Head of caudate nucleus (tissue), 42 donors: ENCODE results near the gene SLC35F3.
"Not testable (repeated sequence)": the region's sequence is repeated elsewhere in the genome, so short reads cannot be mapped to it uniquely, and the experiment has no call there.

Experiments
- DNase-seq, 42 donors: peaks; one replicate each; pipeline versions ENCODE4 v3.0.0 to v3.0.0-alpha.2; 2020 to 2021; ENCODE audit warnings: mixed read lengths in 7 of 42
- intact Hi-C: fragments of 100-400 bp; cut with DNase I; formaldehyde crosslinking; loops from one replicate; pipeline ENCODE4 v1.15.0; 2022

The SLC35F3 gene

GRCh38 chr1:234154320-234155251 lies 250.1 kb downstream of the SLC35F3 start:
- intact Hi-C loops = no loop called here
- DNase-seq = peak in 10 of 42 donors; percentile 17 to 68 (median 30)

GRCh38 chr1:234162661-234163060 lies 258.2 kb downstream of the SLC35F3 start:
- intact Hi-C loops = no loop called here
- DNase-seq = no peak

DNA sequence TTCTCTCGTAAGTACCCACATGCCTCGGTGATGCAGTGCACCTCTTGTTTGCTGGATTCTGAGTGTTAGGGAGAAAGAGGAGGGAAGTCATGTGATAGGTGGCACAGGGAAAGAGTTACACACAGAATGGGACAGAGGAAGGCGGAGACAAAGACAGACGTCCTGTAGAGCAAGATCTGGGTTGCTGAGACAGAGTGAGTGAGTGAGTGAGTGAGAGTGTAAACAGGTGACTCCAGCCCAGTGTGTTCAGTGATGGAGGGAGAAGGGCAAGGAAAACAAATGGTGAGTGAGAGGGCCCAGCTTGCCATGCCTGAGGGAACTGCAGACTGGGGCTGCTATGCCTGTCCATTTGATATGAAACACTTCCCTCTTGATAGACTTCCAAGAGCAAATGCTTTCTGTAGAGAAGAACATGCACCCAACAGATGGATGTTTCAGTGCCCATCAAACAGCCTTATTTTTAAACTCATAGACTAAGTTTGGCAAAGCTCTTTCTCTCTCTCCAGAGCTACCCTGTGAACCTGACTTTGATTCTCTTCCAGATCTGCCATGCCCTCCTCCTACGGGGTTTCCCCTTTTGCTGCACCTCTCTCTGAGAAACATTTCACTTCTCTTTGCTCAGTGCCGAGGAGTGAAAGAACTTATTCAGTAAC lies 258.9 kb downstream of the SLC35F3 start:
- peak in 3 of 42 donors; percentile 23 to 41 (median 37) for DNase-seq
- intact Hi-C loops = no loop called here

GRCh38 chr1:234164098-234164709 lies 259.7 kb downstream of the SLC35F3 start:
- intact Hi-C loops = no loop called here
- DNase-seq = peak in 2 of 42 donors; percentile 31 to 34

GRCh38 chr1:234168061-234168724 lies 263.7 kb downstream of the SLC35F3 start:
- intact Hi-C loops = no loop called here
- peak in 2 of 42 donors; percentile 5 to 24 for DNase-seq

GRCh38 chr1:234169161-234169849 lies 264.8 kb downstream of the SLC35F3 start:
- intact Hi-C loops = no loop called here
- DNase-seq = no peak

GRCh38 chr1:234170067-234170466 lies 265.6 kb downstream of the SLC35F3 start:
- intact Hi-C loops = no loop called here
- no peak for DNase-seq

DNA sequence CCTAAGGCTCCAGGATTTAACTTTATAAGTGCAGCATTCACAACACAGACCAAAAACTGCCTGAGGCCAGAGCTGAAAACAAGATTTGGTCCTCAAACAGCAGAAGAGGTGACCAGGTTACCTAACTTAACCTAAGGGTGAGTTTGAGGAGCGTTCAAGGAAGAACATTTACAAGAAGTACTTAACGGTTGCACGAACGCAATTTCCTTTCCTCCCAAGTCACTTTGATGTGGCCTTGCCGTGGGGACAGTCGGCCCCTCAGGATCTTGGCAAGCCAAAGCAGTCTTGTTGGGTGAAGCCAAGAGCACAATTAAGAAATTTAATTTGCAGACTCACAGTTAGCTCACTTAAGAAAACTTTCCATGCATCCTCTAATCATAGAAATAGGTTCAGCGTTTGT lies 266.1 kb downstream of the SLC35F3 start:
- DNase-seq = no peak
- intact Hi-C loops = no loop called here

DNA sequence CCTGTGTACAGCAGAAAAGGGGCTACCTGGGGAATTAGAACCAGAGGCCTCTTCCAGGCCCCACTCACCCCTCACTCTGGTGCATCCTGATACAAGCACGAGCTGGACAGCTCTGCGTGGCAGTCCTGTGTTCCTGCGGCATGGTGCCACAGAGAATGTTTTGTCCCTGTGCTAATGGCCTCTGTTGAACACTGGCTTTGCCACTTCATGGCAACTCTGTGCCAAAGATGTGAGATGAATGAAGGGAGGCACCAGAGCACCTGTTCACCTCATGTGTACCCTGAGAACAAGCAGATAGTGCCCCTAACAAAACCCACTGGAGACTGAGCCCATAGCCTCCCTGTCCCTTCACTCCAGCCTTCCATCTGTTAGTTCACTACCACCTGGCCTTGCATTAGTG lies 269.5 kb downstream of the SLC35F3 start:
- DNase-seq = peak in 1 of 42 donors; percentile 4
- intact Hi-C loops = no loop called here

GRCh38 chr1:234175363-234175762 lies 270.9 kb downstream of the SLC35F3 start:
- DNase-seq = no peak
- intact Hi-C loops = no loop called here

DNA sequence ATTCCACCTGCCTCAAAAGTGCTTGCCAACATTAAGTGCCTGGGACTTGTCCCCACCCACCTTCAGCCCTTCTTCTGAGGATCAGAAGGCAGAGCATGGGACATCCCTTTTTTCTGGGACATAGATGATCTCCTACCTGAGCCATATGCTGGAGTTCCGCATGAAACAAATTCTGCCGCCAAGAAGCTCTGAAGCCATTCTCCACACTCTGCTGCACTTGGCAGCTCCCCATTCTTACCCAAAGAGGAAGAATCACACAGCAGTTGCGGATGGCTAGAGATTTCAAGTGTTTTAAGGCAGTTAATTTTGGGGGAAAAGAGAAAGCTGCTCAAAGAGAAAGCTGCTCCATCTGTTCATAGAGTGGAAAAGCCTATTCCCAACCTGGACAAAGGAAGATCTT lies 271.5 kb downstream of the SLC35F3 start:
- DNase-seq = no peak
- intact Hi-C loops = no loop called here

- DNase-seq, intact Hi-C loops: not testable (repeated sequence)
These were observed 272.4 kb downstream of the SLC35F3 start for GRCh38 chr1:234176847-234177246.

- intact Hi-C loops = no loop called here
- no peak for DNase-seq
These were observed 281.0 kb downstream of the SLC35F3 start for GRCh38 chr1:234185438-234185837.

- intact Hi-C loops = no loop called here
- peak in 36 of 42 donors; percentile 10 to 83 (median 50) for DNase-seq
These were observed 281.7 kb downstream of the SLC35F3 start for GRCh38 chr1:234186037-234186688.

DNA sequence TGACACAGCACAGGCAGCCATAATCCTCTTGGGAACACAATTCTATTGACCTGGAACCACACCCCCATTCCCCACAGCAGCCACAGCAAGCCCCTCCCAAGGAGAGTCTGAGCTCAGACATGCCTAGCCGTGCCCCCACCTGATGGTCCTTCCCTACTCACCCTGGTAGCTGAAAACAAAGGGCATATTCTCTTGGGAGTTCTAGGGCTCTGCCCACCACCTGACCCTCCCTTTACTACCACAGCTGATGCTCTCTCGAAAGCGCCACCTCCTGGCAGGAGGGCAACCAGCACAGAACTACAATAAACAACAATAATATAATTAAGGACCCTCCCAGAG lies 283.9 kb downstream of the SLC35F3 start:
- intact Hi-C loops = no loop called here
- no peak for DNase-seq

GRCh38 chr1:234197839-234198238 lies 293.4 kb downstream of the SLC35F3 start:
- DNase-seq = no peak

DNA sequence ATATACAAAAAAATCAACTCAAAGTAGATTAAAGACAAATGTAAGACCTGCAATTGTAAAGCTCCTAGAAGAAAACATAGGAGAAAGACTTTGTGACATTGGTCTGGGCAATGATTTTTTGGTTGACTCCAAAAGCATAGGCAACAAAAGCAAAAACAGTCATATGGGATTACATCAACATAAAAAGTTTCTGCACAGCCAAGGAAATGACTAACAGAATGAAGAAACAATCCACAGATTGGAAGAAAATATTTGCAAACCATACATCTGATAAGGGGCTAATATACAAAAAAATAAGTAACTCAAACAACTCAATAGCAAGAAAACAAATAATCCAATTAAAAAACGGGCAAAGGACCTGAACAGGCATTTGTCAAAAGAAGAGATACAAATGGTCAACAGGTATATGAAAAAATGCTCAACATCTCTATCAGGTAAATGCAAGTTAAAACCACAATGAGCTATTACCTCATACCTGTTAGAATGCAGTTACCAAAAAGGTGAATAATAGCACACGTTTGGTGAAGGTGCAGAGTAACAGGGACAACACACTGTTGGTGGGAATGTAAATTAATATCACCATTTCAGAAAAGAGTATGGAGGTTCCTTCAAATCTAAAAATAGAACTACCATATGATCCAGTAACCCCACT lies 295.1 kb downstream of the SLC35F3 start:
- intact Hi-C loops = no loop called here
- no peak for DNase-seq

More at GRCh38 chr1:234197839-234198238, 293.4 kb downstream of the SLC35F3 start:
- intact Hi-C loops = no loop called here

DNA sequence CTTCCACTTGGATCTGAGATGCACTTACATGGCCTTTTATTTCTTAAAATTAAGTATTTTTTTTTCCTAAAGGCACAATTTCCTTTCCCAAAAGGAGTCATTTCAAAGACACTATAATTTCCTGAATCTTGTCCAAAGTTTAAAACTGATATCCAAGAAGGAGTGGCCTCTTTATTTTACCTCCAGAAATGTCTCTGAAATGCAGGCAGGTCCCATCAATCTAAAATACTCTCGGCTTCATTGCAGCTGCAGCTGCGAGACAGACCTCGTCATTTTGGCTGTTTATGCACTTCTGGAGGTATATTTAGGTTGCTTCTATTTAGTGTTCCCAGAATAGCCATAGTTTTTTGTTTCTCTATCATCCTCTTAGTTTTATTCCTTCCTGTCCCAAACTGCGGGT lies 296.1 kb downstream of the SLC35F3 start:
- intact Hi-C loops = no loop called here
- DNase-seq = no peak
